Middle frontal gyrus (tissue), 1 donor: ENCODE measurements around the gene DOC2B.
"Not testable (repeated sequence)": the region's sequence is repeated elsewhere in the genome, so short reads cannot be mapped to it uniquely, and the experiment has no call there.

Experiments used
- DNase-seq: peaks from one replicate; pipeline ENCODE4 v3.0.0-alpha.2; 2015; ENCODE audit warnings: low spot score; ENCODE audit errors: extremely low spot score

DOC2B gene

DNA sequence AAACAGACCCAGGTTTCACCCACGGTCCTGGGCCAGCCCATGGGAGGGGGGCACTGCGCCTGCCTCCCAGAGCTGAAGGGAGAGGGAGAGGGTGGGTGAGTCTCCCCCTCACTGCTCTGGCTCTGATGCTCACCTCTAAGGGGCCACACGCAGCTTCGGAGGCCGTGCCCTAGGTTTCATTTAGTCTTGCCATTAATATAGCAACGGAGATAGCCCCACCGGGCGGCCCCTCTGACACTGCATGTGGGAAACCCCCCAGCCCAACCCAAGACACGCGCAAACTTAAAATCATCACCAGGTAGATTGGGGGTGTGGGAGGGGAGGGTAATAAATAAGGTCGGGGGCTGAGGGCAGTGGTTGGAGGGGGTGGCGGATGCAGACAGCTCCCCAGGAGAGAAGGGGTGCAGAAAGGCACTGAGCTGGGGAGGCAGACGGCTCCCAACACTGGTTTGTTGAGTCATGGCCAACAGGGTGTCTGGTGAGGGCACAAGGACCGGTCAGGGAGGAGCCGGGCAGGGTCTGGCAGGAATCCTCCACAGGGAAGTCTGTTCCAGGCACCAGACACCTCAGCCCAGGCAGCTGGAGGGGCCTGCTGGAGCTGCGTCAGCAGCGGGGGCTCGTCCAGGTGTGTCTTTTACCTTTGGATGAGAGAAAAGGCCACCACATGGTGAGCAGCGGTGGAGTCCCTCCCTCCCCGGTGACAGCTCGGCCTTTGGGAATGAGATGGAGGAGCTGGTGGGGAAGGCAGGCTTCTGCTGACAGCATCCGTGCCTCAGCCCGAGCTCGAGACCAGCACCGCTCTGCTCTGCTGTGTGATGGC, 32.0 kb upstream of the DOC2B start:
- no peak for DNase-seq

DNA sequence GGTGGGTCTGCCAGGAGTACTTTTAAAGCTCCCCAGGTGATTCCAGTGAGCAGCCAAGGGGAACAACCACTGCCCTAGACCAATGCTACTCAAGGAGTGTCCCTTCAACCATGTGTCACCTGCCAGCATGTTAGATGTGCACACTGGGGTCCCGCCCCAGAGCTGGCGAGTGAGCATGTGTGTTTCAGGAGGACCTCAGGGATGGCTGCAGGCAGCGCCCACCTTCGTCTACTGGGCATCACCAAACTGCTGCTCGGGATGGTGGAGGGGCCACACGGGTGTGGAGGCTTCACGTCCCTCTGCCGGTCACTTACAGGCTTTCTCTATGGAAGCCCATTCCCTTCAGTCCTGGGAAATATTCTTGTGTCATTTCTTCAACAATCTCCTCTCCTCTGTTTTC, 29.0 kb upstream of the DOC2B start:
- DNase-seq, result no peak

DNA sequence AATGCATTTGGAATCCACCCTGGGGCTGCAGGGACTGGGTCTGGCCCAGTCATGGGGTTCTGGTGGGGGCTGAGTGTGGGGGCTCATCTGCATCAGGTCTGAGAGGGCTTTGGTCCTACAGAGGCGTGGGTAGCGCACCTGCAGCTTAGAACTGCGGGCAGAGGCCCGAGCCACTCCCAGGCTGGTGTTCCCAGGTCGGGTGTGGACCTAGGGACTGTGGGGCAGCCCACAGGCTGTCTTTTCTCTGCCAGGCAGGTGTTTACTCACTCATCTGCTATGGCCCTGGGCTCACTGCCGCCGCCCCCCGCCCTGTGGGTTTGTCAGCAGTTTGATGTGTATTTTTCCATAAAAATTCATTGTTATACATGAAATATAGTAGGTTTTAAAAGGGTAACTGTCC, 27.0 kb upstream of the DOC2B start:
- no peak for DNase-seq

DNA sequence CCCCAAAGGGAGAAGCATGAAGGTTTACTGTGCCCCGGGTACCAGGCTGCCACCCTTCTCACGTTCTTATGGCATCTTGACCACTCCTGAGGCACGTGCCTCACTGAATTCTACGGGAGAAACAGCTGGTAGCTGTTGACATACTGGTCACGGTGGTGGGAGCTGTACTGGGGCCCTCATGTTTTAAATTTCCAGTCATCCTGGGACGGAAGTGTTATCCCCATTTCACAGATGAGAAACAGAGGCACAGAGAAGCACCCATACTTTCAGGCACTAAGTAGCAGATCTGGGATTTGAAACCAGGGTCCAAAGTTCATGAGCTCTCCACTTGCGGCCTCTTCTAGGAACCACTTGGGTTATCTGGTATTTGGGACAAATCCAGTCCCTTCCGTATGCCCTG, 26.3 kb upstream of the DOC2B start:
- no peak for DNase-seq

DNA sequence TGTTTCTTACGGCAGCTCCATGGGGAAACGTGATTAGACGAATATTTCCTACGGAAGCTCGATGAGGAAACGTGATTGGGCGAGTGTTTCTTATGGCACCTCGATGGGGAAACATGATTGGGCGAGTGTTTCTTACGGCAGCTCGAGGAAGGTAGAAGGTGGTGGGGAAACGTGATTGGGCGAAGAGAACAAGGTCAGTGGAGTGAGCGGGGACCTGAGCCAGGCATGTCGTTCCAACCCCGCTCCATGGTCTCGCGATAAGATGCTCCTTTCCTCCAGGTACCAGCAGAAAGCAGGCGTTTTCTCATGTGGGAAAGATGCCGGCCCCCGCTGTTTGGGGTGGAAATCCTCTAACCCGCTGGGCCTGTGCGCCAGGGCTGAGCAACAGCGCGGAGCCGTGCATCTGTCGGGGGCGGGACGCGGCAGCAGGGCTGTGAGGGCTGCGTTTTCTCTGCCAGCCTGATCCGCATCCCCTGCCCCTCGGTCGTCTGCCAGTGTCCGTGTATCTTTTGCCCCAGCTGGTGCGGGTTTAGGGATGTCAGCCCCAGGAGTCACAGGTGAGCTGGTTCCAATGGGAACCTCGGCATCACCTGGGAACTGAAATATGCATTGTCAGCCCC, 25.6 kb upstream of the DOC2B start:
- DNase-seq, result no peak

DNA sequence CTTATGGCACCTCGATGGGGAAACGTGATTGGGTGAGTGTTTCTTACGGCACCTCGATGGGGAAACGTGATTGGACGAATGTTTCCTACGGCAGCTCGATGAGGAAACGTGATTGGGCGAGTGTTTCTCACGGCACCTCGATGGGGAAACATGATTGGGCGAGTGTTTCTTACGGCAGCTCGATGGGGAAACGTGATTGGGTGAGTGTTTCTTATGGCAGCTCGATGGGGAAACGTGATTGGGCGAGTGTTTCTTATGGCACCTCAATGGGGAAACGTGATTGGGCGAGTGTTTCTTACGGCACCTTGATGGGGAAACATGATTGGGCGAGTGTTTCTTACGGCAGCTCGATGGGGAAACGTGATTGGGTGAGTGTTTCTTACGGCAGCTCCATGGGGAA, 25.0 kb upstream of the DOC2B start:
- not testable (repeated sequence) for DNase-seq

DNA sequence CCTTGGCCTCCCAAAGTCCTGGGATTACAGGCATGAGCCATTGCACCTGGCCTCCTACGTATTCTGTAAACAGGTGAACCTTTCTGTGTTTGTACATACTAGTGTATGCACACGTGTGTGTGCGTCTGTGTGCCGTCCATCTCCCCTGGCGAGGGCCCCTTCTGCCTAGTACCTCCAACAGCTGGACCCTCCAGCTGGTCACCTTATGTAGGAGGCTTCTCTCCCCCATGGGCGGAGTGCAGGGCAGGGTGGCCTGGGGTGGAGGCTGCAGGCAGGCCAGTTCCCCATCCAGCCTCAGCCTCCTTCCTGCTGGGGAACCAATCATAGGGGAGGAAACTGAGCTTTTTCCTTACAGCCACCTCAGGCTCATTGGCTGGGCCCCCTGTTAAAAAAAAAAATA, 24.4 kb upstream of the DOC2B start:
- DNase-seq, result no peak

DNA sequence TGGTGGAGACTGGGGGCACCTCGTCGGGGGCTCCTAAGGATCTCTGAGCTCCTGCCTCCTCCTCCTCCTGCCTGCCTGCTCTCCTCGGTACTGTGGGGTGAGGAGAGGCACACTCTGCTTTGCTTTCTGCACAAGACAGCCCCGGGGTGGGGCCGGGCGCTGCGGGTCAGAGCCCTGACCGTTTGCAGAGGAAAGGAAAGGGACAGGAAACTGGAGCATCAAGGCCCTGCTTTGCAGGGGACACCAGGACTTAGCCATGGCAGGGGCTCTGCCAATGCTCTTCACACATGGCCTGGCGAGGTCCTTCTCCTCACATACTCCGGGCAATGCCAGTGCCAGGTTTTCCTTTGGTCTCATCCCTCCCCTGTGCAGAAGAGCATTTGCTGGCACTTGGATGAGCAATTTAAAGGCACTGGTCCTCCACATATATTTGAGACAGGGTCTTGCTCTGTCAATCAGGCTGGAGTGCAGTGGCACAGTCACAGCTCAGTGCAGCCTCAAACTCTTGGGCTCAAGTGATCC, 23.8 kb upstream of the DOC2B start:
- no peak for DNase-seq

DNA sequence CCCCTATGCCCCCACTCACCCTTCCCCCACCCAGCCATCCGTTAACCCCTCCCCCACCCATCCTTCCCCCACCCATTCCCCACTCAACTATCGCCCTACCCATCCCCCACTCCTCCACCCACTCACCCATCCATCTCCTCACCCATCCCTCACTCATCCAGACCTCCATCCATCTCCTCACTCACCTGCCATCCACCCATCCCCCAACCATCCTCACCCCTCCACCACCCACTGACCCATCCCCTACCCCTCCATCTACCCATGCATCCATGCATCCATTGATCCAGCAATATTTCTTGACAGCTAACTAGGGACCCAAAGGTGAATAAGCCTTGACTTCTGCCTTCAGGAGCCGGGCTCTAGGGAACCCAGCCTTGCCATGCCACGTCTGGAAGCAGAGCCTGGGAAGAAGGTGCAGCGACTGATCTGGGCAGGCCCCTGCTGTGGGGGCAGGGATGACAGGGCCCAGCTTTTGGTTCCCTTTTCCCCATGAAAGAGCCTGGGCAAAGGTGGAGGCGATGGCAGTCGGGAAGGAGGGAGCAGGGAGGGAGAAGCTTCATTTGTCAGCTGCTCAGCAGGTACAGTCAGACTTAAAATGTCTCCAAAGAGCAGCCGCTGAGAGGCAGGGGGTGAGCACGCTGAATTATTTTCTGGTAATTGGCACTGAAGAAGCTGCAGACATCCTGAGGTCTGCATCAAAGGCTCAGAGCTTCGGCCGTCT, 23.1 kb upstream of the DOC2B start:
- no peak for DNase-seq

DNA sequence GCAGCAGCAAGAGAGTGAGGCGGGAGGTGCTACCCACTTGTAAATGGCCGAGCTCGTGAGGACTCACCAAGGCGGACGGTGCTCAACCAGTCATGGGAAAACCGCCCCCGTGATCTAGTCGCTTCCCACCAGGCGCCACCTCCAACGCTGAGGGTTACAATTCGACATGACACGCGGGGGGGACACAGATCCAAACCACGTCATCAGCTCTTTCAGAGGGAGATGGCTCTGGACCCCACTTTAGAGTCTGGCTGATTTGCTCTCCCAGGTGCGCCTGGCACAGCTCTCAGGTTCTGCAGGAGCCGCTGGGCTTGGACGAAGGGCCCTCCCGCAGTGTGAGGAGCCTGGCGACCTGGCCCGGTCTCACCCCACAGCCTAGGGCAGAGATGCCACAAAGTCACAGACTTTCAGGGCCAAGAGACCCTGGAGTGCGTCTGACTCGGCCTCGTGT, 21.1 kb upstream of the DOC2B start:
- DNase-seq, result no peak

DNA sequence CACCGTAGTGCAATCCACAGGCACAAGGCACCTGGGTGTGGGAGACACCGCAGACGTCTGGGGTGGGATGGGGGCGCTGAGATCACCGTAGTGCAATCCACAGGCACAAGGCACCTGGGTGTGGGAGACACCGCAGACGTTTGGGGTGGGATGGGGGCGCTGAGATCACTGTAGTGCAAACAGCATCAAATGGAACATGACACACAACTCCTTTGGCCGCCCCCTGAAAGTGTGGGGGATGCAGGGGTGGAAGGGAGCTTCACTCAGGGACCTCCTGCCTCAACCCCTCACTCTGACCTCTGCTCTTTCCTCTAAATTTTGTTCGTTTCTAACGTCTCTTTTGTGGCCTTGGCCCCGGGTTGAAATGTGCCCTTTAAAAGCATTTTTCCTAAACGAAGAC, 20.3 kb upstream of the DOC2B start:
- not testable (repeated sequence) for DNase-seq

DNA sequence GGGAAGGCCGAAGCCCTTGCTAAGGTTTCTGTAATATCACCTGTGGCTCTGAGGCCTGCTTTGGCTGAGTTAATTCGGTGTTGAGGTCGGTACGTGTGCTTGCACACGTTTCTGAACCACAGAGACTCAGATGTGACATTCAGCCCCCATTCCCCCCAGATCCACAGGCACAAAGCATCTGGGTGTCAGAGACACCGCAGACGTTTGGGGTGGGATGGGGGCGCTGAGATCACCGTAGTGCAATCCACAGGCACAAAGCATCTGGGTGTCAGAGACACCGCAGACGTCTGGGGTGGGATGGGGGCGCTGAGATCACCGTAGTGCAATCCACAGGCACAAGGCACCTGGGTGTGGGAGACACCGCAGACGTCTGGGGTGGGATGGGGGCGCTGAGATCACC, 19.8 kb upstream of the DOC2B start:
- DNase-seq, result not testable (repeated sequence)

DNA sequence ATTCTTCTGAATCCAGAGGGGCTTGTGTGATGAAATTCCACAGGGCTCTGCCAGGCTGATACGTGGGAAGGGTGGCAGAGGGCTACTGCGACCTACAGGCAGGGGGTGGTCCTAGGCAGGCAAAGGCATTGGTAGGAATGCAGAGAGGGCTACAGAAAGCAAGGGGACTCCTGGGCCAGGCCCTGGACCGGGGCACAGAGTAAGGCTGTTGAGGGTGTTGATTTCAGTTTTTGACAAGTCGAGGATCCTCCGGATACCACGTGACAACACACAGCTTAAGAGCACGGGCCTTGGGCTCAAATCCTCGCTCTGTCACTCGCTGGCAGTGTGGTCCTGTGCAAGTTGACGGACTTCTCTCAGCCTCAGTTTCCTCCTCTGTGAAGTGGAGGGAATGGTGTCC, 19.1 kb upstream of the DOC2B start:
- no peak for DNase-seq

DNA sequence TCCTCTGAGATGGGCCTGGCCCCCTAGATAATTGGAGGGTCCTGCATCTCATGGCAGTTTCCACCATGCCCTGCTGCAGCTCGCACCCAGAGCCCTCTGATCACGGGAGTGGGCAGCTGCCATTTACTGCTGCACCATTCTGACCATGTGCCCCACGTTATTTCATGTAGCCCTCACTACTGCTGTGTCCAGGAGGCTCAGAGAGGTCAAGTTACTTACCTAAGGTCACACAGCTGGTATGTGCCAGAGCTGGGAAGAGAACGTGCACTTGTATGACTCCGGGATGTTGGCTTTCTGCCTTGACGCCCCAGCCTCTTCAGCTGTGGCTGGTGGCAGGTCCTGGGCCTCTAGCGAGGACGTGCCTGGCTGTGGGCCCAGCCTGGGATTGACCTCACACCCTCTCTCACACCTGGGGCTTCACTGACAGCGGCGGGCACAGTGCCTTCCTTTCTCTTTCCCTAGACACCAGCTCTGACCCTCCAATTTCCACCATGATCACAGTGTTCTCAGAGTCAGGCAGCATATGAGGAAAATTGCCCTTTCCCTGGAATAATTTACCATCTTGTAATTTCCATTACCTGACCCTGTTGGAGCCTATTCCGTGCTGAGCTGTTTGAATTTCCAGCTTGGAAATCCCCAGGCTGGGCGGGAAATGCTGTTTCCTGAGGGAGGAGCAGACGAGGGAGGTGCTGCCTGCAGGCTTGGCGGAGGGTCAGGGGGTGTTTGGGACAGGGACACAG, 18.5 kb upstream of the DOC2B start:
- DNase-seq, result no peak

DNA sequence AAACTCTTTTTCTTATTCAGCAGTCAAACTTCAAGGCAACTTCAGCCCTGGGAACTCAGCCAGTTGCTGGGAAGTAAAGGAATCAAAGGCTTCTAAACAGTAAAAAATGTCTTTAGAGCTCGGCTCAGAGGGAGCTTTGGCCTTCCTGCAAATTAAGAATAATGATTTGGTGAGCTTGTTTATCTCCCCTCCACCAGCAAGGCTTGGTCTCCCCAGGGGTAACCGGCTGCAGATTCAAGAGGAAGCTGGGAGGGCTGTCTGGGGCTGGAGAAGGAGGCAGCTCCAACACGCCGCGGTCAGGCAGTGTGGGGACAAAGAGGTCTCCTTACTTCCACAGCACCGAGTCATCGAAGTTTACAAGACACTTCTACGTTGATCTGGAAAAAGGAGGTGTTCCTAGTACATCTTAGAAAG, 17.7 kb upstream of the DOC2B start:
- no peak for DNase-seq

DNA sequence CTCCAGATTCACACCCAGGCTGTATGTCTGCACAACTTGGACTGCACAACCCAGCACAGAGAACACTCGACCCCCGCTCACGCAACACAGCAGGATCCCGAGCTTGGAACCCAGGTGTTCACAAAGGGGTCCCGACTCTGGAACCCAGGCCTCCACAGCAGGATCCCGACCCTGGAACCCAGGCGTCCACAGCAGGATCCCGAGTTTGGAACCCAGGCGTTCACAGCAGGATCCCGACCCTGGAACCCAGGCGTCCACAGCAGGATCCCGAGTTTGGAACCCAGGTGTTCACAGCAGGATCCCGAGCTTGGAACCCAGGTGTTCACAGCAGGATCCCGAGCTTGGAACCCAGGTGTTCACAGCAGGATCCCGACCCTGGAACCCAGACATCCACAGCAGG, 16.8 kb upstream of the DOC2B start:
- DNase-seq, result not testable (repeated sequence)

DNA sequence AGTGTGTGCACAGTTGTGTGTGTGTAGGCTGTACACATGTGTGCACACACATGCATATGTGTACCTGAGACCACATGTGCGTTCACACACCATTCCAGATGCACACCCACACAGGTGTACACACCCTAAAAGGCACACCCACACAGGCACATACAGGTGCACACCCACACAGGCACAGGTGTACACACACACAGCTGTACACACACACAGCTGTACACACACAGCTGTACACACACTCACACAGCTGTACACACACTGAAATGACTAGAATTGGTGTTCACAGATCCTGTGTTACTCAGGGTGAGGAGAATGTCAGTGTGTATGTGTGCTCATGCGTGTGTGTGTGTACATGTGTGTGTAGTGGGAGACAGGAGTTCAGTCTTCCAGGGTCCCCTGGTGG, 15.9 kb upstream of the DOC2B start:
- no peak for DNase-seq

DNA sequence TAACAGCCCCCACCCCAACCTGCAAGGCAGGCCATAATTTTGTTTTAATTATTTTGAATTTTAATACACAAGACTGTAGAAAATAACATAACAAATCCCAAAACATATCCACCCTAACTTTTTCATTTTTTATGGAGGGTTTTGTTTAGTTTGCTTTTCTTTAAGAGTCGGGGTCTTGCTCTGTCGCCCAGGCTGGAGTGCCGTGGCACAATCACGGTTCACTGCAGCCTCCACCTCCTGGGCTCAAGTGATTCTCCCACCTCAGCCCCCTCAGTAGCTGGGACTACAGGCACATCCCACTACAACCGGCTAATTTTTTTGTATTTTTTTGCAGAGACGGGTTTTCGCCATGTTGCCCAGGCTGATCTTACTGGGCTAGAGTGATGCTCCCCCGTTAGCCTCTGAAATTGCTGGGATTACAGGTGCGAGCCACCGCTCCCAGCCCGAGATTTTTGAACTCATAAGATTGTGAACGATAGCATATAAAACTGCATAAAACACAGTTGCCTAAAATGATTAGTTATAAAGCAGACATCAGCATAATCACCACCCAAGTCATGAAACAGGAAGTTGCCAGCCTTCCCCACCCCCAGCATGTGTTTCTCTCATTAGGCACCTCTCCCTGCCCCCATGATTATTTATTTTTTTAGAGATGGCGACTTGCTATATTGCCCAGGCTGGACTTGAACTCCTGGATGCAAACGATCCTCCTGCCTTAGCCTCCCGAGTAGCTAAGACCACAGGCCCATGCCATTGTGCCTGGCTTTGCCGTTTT, 13.6 kb upstream of the DOC2B start:
- no peak for DNase-seq

DNA sequence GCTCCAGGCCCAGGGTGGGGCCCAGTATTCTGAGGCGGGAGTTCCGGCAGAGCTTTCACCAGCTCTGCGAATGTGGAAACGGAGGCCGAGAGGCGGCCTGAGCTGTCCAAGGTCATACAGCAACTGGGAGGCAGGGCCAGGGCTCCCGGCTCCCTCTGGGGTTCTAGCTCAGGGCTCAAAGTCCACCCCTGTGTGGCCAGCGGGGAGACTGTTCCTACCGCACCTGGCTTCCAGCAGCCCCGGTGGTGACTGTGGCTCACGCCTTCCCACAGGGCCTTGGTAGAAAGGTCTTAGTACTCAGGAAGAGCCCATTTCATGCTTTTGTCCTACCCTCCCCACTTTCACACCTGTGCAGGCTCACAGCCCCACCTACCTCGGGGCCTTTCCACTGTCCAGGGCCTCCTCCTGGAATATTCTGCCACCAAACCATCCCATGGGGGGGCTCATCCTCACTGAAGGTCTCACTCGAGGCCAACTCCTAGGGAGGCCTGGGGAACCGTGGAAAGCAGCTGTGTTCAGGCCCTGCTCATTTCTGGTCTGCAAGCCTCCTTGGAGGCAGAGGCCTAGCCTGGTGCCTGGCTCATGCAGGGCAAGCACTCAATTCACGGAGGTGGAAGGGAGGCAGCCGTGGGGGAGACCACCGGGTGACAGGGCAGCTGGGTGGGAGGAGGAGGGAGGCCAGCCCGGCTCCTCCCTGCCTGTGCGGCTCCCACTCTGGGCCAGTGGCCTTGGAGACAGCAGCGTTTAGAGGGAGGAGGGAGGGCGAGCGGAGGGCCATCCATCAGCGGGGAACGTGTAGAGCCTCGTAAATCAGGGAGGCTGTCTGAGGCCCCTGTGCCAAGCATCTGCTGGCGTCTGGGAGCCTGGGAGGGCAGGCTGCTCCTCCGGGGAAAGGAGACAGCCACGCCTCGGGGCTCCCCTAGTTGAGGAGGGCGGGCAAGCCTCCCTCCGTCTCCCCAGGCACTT, 12.7 kb upstream of the DOC2B start:
- no peak for DNase-seq

DNA sequence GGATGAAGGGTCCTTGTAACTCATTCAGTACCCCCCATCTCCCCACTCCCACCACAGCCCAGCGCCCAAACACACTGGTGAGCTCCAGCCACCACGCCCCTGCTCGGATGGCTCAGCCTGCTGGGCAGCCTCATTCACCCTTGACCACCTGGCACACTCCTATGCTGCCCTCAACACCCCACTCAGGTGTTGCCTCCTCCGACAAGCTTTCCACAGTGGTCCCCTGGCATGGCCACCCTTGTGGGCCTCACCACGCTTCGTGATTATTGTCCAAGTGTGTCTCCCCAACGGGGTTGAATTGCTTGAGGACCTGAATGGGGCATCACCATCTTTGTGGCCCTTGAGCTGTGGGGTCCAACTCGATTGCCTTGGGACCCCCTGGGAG, 12.0 kb upstream of the DOC2B start:
- no peak for DNase-seq
